ENCODE results near the gene DCUN1D4. TPM values are rescaled to one million over a fixed set of nuclear protein-coding genes. Genes with fewer than 3 reads are reported as not detected.
A peak's percentile ranks its signal among the peaks of the same experiment; 100 is the strongest.

Gene DCUN1D4
- total and polyA plus RNA-seq, 9 donors, result 18.5 to 25.8 (median 21.7) TPM

DNA sequence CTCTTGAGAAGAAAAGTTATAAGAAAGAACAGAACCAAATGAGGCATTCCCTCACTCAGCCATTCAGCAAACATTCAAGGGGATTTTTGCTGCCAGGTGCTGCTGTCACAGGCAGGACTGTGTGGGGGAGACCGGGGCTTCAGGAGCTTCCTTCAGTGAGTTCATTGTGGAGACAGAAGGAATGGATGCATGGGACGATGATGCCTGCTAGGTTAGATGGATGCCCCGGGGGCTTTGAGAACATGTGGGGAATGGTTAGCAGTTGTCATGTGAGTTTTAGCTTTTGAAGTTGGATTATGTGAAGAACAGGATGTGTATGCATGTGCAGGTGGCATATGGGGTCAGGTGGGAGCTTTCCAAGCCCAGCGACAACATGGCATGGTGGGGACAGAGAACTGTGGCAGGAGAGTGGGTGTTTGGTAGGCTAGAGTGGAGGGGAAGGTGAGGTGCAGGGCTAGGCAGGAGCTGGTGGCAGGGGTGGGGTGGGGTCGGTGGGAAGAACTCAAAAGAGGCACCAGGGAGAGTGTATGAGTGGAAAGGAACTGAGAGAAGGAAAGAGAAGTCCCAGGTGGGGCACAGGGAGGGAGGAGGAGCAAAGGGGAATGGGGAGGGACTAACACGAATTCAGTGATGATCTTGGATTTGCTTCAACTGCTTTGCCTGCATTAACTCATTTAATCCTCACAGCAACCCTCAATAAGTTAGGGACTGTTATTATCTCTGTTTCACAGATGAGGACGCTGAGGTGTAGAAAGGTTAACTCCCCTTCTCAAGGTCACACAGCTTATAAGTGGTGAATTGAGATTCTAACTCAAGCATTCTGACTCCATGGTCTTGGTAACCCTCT is 8.4 kb downstream of the DCUN1D4 start:
- peaks cover 3% of the 10 kb centered on the region for H3K4me1 ChIP-seq (ENCODE audit: control insufficient read depth, insufficient read depth, low read length)

DNA sequence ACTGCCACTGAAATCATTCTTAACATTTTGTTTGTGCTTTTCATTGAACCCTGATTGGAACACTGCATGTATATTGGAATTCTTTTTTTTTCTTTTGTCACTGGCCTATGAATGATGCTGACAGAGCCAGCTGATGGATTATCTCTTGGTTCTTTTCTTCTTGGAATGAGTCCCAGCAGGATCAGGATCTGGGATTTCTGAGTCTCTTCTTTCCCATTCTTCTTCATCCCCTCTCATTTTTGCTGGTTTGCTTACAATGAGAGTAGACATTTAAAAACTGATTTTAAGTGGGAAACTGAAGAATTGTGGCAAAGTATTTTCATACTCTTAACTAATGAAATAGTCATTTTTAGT is 9.0 kb downstream of the DCUN1D4 start:
- H3K36me3 ChIP-seq (ENCODE audit: control insufficient read depth, insufficient read depth, low read length), result peaks cover 4% of the 10 kb centered on the region

More for the DNA sequence above, 8.4 kb downstream of the DCUN1D4 start:
- Histone ChIP-seq H3K27ac (ENCODE audit: low read length) (no peak overlapping the region), H3K4me3 (ENCODE audit: low read length) (no peak overlapping the region), H3K9me3 (replicated peaks; ENCODE audit: control insufficient read depth, low read depth, low read length) (no peaks in the 10 kb centered on the region), H3K27me3 (ENCODE audit: control insufficient read depth, insufficient read depth, low read length) (no peaks in the 10 kb centered on the region), H3K36me3 (ENCODE audit: control insufficient read depth, insufficient read depth, low read length) (peaks cover 6% of the 10 kb centered on the region)
- DNase-seq, result no peak
- WGBS (ENCODE audit: insufficient coverage), result 66% methylated on average over 5 of the region's 7 CpGs

DNA sequence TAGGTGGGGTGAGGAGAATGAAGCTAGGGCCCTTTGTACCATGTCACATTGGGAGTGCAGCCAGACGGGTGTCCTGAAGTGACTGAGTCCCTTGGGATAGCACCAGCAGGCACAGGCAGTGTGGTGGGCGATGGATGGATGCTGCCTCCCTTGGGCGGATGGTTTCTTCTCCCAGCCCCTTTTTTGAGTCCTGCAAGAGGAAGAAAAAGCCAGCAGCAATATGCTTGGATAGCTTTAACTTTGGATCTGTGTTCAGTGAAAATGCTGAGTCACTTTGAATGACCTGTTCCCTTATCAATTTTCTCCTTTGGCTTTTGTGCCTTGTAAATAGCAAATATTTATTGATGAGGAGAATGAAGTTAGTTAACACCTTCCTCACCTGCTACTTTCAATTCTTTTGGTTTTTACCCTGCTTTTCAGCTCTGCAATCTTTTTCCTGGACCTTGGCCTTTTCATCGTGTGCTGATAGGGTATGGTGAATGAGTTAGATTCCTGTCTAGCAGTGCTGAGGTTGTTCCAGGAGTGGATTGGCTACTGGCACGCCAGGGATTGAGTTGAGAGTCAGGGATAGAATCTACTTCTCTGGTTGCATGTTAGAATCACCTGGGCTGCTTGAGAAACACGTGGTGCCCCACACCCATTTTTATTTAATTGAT is 10.2 kb downstream of the DCUN1D4 start:
- H3K9me3 ChIP-seq (replicated peaks; ENCODE audit: control insufficient read depth, low read depth, low read length), result no peaks in the 10 kb centered on the region
- no peak for DNase-seq
- no peak overlapping the region for H3K27ac ChIP-seq (ENCODE audit: low read length)
- peaks cover 3% of the 10 kb centered on the region for H3K4me1 ChIP-seq (ENCODE audit: control insufficient read depth, insufficient read depth, low read length)
- H3K4me3 ChIP-seq (ENCODE audit: low read length), result no peak overlapping the region
- H3K36me3 ChIP-seq (ENCODE audit: control insufficient read depth, insufficient read depth, low read length), result peaks cover 3% of the 10 kb centered on the region
- WGBS (ENCODE audit: insufficient coverage), result 74% methylated on average over 3 of the region's 6 CpGs
- H3K27me3 ChIP-seq (ENCODE audit: control insufficient read depth, insufficient read depth, low read length), result no peaks in the 10 kb centered on the region

More for the DNA sequence above, 9.0 kb downstream of the DCUN1D4 start:
- Histone ChIP-seq H3K27me3 (ENCODE audit: control insufficient read depth, insufficient read depth, low read length) (no peaks in the 10 kb centered on the region), H3K9me3 (replicated peaks; ENCODE audit: control insufficient read depth, low read depth, low read length) (no peaks in the 10 kb centered on the region), H3K4me3 (ENCODE audit: low read length) (no peak overlapping the region), H3K4me1 (ENCODE audit: control insufficient read depth, insufficient read depth, low read length) (peaks cover 3% of the 10 kb centered on the region), H3K27ac (ENCODE audit: low read length) (no peak overlapping the region)
- DNase-seq, result no peak

DNA sequence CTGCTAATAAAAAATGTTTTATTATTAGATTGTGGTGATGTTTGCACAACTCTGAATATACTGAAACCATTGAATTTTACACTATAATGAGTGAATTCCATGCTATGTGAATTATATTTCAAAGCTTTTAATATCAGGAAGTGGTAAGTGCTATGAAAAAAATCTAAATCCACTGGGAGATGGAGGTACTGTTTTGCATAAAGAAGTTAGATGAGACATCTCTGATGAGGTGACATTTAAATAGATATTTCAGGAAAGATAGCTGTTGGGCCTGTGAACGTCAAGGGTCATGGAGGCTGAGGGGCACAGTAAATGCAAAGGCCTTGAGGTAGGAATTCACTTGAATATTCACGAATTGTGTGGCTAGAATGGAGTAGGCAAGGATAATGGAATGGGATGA is 12.3 kb downstream of the DCUN1D4 start:
- Histone ChIP-seq H3K36me3 (ENCODE audit: control insufficient read depth, insufficient read depth, low read length) (no peaks in the 10 kb centered on the region), H3K27me3 (ENCODE audit: control insufficient read depth, insufficient read depth, low read length) (no peaks in the 10 kb centered on the region), H3K4me1 (ENCODE audit: control insufficient read depth, insufficient read depth, low read length) (peaks cover 3% of the 10 kb centered on the region), H3K4me3 (ENCODE audit: low read length) (no peak overlapping the region), H3K9me3 (replicated peaks; ENCODE audit: control insufficient read depth, low read depth, low read length) (no peaks in the 10 kb centered on the region), H3K27ac (ENCODE audit: low read length) (no peak overlapping the region)
- no peak for DNase-seq
- WGBS (ENCODE audit: insufficient coverage), result 95% methylated on average over 2 of the region's 2 CpGs

DNA sequence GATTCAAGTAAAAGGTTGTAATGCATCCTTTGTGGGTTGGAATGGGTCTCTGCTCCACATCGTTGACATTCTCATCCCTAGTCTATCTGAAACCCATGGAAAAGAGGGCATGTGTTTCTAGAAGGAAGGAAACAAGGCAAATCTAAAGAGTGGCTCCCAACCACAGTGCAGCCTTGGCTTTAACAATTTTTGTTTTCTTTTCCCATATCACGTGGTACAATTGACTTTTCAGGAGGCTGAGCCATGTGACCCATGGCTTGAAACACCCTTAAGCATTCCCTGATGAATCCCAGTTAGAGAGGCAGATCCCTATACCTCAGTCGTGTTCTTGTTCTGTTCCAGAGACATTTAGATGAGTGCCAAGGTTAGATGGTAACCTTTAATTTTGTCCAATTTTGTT is 12.8 kb downstream of the DCUN1D4 start:
- no peaks in the 10 kb centered on the region for H3K27me3 ChIP-seq (ENCODE audit: control insufficient read depth, insufficient read depth, low read length)
- no peak overlapping the region for H3K4me3 ChIP-seq (ENCODE audit: low read length)
- no peak for DNase-seq
- no peaks in the 10 kb centered on the region for H3K36me3 ChIP-seq (ENCODE audit: control insufficient read depth, insufficient read depth, low read length)
- H3K4me1 ChIP-seq (ENCODE audit: control insufficient read depth, insufficient read depth, low read length), result peaks cover under 1% of the 10 kb centered on the region
- H3K9me3 ChIP-seq (replicated peaks; ENCODE audit: control insufficient read depth, low read depth, low read length), result no peaks in the 10 kb centered on the region
- H3K27ac ChIP-seq (ENCODE audit: low read length), result no peak overlapping the region
- WGBS (ENCODE audit: insufficient coverage), result 57% methylated on average over 1 of the region's 3 CpGs

DNA sequence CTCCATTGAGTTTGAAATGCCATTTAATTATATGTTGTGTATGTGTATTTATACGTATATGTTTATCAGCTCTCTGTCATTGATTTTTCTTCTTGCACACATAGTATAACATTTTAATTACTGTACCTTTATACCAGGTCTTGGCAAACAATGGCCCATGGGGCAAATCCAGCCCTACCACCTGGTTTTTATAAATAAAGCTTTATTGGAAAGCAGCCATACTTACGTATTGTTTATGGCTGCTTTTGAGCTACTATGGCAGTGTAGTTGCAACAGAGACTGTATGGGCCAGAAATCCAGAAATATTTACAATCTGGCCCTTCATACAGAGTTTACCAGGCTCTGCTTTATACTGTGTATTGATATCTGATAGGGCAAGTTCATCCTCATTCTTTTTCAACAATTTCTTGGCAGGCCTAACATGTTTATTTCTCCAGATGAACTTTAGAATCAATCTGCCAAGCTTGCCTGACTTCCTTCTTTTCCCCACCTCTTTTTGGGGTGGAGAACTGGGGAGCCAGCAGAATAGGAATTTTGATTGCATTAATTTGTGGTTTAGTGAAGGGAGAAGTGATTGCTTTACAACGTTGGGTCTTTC is 15.8 kb downstream of the DCUN1D4 start:
- no peak overlapping the region for H3K27ac ChIP-seq (ENCODE audit: low read length)
- no peaks in the 10 kb centered on the region for H3K9me3 ChIP-seq (replicated peaks; ENCODE audit: control insufficient read depth, low read depth, low read length)
- H3K27me3 ChIP-seq (ENCODE audit: control insufficient read depth, insufficient read depth, low read length), result no peaks in the 10 kb centered on the region
- H3K4me3 ChIP-seq (ENCODE audit: low read length), result no peak overlapping the region
- no peaks in the 10 kb centered on the region for H3K4me1 ChIP-seq (ENCODE audit: control insufficient read depth, insufficient read depth, low read length)
- WGBS (ENCODE audit: insufficient coverage), result no CpG with 5 or more reads among the region's 3 CpGs
- no peaks in the 10 kb centered on the region for H3K36me3 ChIP-seq (ENCODE audit: control insufficient read depth, insufficient read depth, low read length)
- DNase-seq, result peak; percentile 18

DNA sequence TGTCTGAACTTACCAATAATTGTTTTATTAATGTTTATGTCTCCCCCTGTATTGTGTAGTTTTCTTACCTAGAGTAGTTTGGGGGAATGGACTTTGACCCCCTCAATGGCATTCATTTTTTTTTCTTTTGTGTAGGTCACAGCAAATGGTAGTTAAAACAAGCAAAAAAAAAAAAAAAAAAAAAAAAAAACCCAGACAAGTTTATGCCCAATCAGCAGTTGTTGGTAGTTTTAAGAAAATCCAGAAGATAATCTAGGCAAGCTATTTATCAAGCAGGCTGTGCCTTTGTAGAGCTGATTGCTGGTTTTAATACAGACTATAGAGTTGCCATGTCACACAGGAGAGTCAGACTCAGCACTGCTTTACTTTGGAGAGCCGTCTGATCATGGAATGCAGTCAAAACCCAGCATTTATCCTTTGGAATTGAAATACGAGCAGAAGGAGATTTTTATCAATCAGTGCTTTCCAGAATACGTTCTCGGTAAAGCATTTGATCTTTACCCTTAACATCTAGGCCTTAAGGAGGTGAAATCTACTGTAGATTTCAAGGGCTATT is 16.6 kb downstream of the DCUN1D4 start:
- Histone ChIP-seq H3K36me3 (ENCODE audit: control insufficient read depth, insufficient read depth, low read length) (peaks cover 2% of the 10 kb centered on the region), H3K27ac (ENCODE audit: low read length) (no peak overlapping the region), H3K4me1 (ENCODE audit: control insufficient read depth, insufficient read depth, low read length) (no peaks in the 10 kb centered on the region), H3K4me3 (ENCODE audit: low read length) (no peak overlapping the region), H3K9me3 (replicated peaks; ENCODE audit: control insufficient read depth, low read depth, low read length) (no peaks in the 10 kb centered on the region), H3K27me3 (ENCODE audit: control insufficient read depth, insufficient read depth, low read length) (no peaks in the 10 kb centered on the region)
- no peak for DNase-seq
- WGBS (ENCODE audit: insufficient coverage), result 67% methylated on average over 1 of the region's 4 CpGs

DNA sequence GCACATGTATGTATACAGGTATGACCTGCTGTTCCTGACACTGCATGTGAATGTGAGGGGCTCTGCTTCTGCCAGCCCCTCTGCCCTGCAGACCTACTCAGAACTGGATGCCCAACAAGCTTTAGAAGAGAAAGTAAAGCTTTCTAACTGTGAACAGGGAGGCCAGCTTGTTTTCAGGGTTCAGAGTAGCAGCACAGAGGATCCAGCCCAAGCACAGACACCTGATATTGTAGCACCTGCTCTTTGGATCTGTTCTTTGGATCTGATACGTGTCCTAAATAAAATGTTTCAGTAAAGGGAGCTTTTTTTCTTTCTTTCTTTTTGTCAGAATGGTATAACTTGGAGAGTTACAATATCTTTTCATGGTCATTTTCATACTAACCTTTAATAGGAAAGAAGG is 19.2 kb downstream of the DCUN1D4 start:
- Histone ChIP-seq H3K4me1 (ENCODE audit: control insufficient read depth, insufficient read depth, low read length) (no peaks in the 10 kb centered on the region), H3K4me3 (ENCODE audit: low read length) (no peak overlapping the region), H3K9me3 (replicated peaks; ENCODE audit: control insufficient read depth, low read depth, low read length) (no peaks in the 10 kb centered on the region), H3K36me3 (ENCODE audit: control insufficient read depth, insufficient read depth, low read length) (peaks cover 15% of the 10 kb centered on the region), H3K27ac (ENCODE audit: low read length) (no peak overlapping the region), H3K27me3 (ENCODE audit: control insufficient read depth, insufficient read depth, low read length) (no peaks in the 10 kb centered on the region)
- no CpG with 5 or more reads among the region's 1 CpG for WGBS (ENCODE audit: insufficient coverage)
- DNase-seq, result no peak

DNA sequence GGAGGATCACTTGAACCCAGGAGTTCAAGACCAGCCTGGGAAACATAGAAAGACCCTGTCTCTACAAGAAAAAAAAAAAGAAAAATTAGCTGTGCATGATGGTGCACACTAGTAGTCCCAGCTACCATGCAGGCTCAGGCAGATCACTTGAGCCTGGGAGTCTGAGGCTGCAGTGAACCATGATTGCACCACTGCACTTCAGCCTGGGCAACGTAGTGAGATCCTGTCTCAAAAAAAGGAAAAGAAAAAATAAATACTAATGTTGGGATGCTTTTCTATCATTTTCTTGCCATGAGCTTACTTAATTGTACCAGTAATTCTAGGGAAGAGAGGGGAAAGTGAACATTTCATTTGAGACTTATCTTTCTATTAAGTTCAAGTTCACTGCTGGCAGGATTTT is 19.8 kb downstream of the DCUN1D4 start:
- no peak overlapping the region for H3K4me3 ChIP-seq (ENCODE audit: low read length)
- H3K36me3 ChIP-seq (ENCODE audit: control insufficient read depth, insufficient read depth, low read length), result peaks cover 21% of the 10 kb centered on the region
- H3K27me3 ChIP-seq (ENCODE audit: control insufficient read depth, insufficient read depth, low read length), result no peaks in the 10 kb centered on the region
- H3K27ac ChIP-seq (ENCODE audit: low read length), result no peak overlapping the region
- WGBS (ENCODE audit: insufficient coverage), result no CpG with 5 or more reads among the region's 1 CpG
- H3K9me3 ChIP-seq (replicated peaks; ENCODE audit: control insufficient read depth, low read depth, low read length), result no peaks in the 10 kb centered on the region
- H3K4me1 ChIP-seq (ENCODE audit: control insufficient read depth, insufficient read depth, low read length), result no peaks in the 10 kb centered on the region
- no peak for DNase-seq

DNA sequence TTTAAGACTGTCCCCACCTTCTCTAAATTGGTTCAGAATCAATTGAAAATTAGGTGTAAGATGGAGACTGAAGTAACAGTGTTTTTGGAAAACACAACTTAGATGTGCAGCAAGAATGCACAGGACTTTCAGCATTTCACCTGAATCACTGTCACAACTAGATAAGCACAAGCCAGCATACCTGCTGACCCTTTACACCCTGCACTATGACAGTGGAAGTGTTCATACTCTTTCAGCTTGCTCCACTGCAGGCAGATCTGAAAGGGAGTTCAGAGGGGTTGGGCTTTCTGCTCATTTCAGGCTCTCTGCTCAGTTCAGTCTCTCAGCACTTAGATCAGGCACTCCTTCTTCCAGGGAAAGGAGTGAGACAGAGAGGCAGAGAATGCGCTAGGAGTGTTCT is 22.8 kb downstream of the DCUN1D4 start:
- no peaks in the 10 kb centered on the region for H3K9me3 ChIP-seq (replicated peaks; ENCODE audit: control insufficient read depth, low read depth, low read length)
- H3K36me3 ChIP-seq (ENCODE audit: control insufficient read depth, insufficient read depth, low read length), result peaks cover 24% of the 10 kb centered on the region
- no peak overlapping the region for H3K4me3 ChIP-seq (ENCODE audit: low read length)
- no CpG with 5 or more reads among the region's 1 CpG for WGBS (ENCODE audit: insufficient coverage)
- H3K27ac ChIP-seq (ENCODE audit: low read length), result no peak overlapping the region
- no peaks in the 10 kb centered on the region for H3K4me1 ChIP-seq (ENCODE audit: control insufficient read depth, insufficient read depth, low read length)
- no peak for DNase-seq
- no peaks in the 10 kb centered on the region for H3K27me3 ChIP-seq (ENCODE audit: control insufficient read depth, insufficient read depth, low read length)

Data from muscle of leg (tissue), 11 donors.